ENCODE measurements around the gene KSR1.
"Not testable (repeated sequence)": the region's sequence is repeated elsewhere in the genome, so short reads cannot be mapped to it uniquely, and the experiment has no call there.

KSR1 gene

GRCh38 chr17:27651411-27652345 lies 195.4 kb downstream of the KSR1 start:
- WGBS: 64% methylated on average over 15 of the region's 16 CpGs
- H3K9me3 ChIP-seq (ENCODE audit: insufficient read depth, low read depth, low read length): no peaks in the 10 kb centered on the region
- no peak overlapping the region for H3K27ac ChIP-seq (ENCODE audit: low read depth, low read length)
- H3K9ac ChIP-seq (ENCODE audit: low read depth, low read length): no peak overlapping the region
- no peaks in the 10 kb centered on the region for H3K4me1 ChIP-seq (ENCODE audit: insufficient read depth, low read length)
- H3K4me3 ChIP-seq (ENCODE audit: low read length): no peak overlapping the region
- no peaks in the 10 kb centered on the region for H3K27me3 ChIP-seq (ENCODE audit: insufficient read depth, low read length)
- no peaks in the 10 kb centered on the region for H3K36me3 ChIP-seq (ENCODE audit: insufficient read depth, low read length)

GRCh38 chr17:27653449-27653971 lies 197.3 kb downstream of the KSR1 start:
- not testable (repeated sequence) for H3K9me3 ChIP-seq (ENCODE audit: insufficient read depth, low read depth, low read length); H3K27ac ChIP-seq (ENCODE audit: low read depth, low read length); H3K36me3 ChIP-seq (ENCODE audit: insufficient read depth, low read length); H3K4me3 ChIP-seq (ENCODE audit: low read length); H3K27me3 ChIP-seq (ENCODE audit: insufficient read depth, low read length); H3K4me1 ChIP-seq (ENCODE audit: insufficient read depth, low read length); H3K9ac ChIP-seq (ENCODE audit: low read depth, low read length)
- WGBS: 88% methylated on average over 7 of the region's 9 CpGs

- H3K27me3 ChIP-seq (ENCODE audit: insufficient read depth, low read length): no peaks in the 10 kb centered on the region
- H3K27ac ChIP-seq (ENCODE audit: low read depth, low read length): no peak overlapping the region
- WGBS: 94% methylated on average over 15 of the region's 15 CpGs
- no peaks in the 10 kb centered on the region for H3K9me3 ChIP-seq (ENCODE audit: insufficient read depth, low read depth, low read length)
- no peak overlapping the region for H3K4me3 ChIP-seq (ENCODE audit: low read length)
- H3K4me1 ChIP-seq (ENCODE audit: insufficient read depth, low read length): no peaks in the 10 kb centered on the region
- H3K9ac ChIP-seq (ENCODE audit: low read depth, low read length): no peak overlapping the region
- no peaks in the 10 kb centered on the region for H3K36me3 ChIP-seq (ENCODE audit: insufficient read depth, low read length)
Observed at GRCh38 chr17:27654136-27654535, 197.9 kb downstream of the KSR1 start.

- Histone ChIP-seq H3K9ac (ENCODE audit: low read depth, low read length) (no peak overlapping the region), H3K9me3 (ENCODE audit: insufficient read depth, low read depth, low read length) (no peaks in the 10 kb centered on the region), H3K27me3 (ENCODE audit: insufficient read depth, low read length) (no peaks in the 10 kb centered on the region), H3K27ac (ENCODE audit: low read depth, low read length) (no peak overlapping the region), H3K4me1 (ENCODE audit: insufficient read depth, low read length) (no peaks in the 10 kb centered on the region), H3K4me3 (ENCODE audit: low read length) (no peak overlapping the region), H3K36me3 (ENCODE audit: insufficient read depth, low read length) (no peaks in the 10 kb centered on the region)
- WGBS: 51% methylated on average over 34 of the region's 34 CpGs
Observed at GRCh38 chr17:27654654-27655524, 198.6 kb downstream of the KSR1 start.

- not testable (repeated sequence) for H3K27me3 ChIP-seq (ENCODE audit: insufficient read depth, low read length); H3K9ac ChIP-seq (ENCODE audit: low read depth, low read length); H3K27ac ChIP-seq (ENCODE audit: low read depth, low read length); H3K4me1 ChIP-seq (ENCODE audit: insufficient read depth, low read length); H3K4me3 ChIP-seq (ENCODE audit: low read length); H3K36me3 ChIP-seq (ENCODE audit: insufficient read depth, low read length); H3K9me3 ChIP-seq (ENCODE audit: insufficient read depth, low read depth, low read length)
- 94% methylated on average over 16 of the region's 16 CpGs for WGBS
Observed at GRCh38 chr17:27655525-27656111, 199.4 kb downstream of the KSR1 start.

- not testable (repeated sequence) for H3K9ac ChIP-seq (ENCODE audit: low read depth, low read length); H3K9me3 ChIP-seq (ENCODE audit: insufficient read depth, low read depth, low read length); H3K36me3 ChIP-seq (ENCODE audit: insufficient read depth, low read length); H3K4me3 ChIP-seq (ENCODE audit: low read length); H3K4me1 ChIP-seq (ENCODE audit: insufficient read depth, low read length); H3K27ac ChIP-seq (ENCODE audit: low read depth, low read length); H3K27me3 ChIP-seq (ENCODE audit: insufficient read depth, low read length)
- WGBS: 82% methylated on average over 8 of the region's 8 CpGs
Observed at GRCh38 chr17:27656620-27657019, 200.4 kb downstream of the KSR1 start.

GRCh38 chr17:27657620-27658019 lies 201.4 kb downstream of the KSR1 start:
- H3K4me3 ChIP-seq (ENCODE audit: low read length): no peak overlapping the region
- no peaks in the 10 kb centered on the region for H3K4me1 ChIP-seq (ENCODE audit: insufficient read depth, low read length)
- no peaks in the 10 kb centered on the region for H3K36me3 ChIP-seq (ENCODE audit: insufficient read depth, low read length)
- no peak overlapping the region for H3K27ac ChIP-seq (ENCODE audit: low read depth, low read length)
- 73% methylated on average over 5 of the region's 5 CpGs for WGBS
- no peaks in the 10 kb centered on the region for H3K27me3 ChIP-seq (ENCODE audit: insufficient read depth, low read length)
- H3K9ac ChIP-seq (ENCODE audit: low read depth, low read length): no peak overlapping the region
- H3K9me3 ChIP-seq (ENCODE audit: insufficient read depth, low read depth, low read length): no peaks in the 10 kb centered on the region

- Histone ChIP-seq H3K4me3 (ENCODE audit: low read length) (no peak overlapping the region), H3K36me3 (ENCODE audit: insufficient read depth, low read length) (no peaks in the 10 kb centered on the region), H3K27ac (ENCODE audit: low read depth, low read length) (no peak overlapping the region), H3K27me3 (ENCODE audit: insufficient read depth, low read length) (no peaks in the 10 kb centered on the region), H3K9ac (ENCODE audit: low read depth, low read length) (no peak overlapping the region), H3K9me3 (ENCODE audit: insufficient read depth, low read depth, low read length) (no peaks in the 10 kb centered on the region), H3K4me1 (ENCODE audit: insufficient read depth, low read length) (no peaks in the 10 kb centered on the region)
- 87% methylated on average over 6 of the region's 6 CpGs for WGBS
Observed at GRCh38 chr17:27659683-27660082, 203.4 kb downstream of the KSR1 start.

- Histone ChIP-seq H3K4me3 (ENCODE audit: low read length) (no peak overlapping the region), H3K4me1 (ENCODE audit: insufficient read depth, low read length) (no peaks in the 10 kb centered on the region), H3K36me3 (ENCODE audit: insufficient read depth, low read length) (no peaks in the 10 kb centered on the region), H3K27ac (ENCODE audit: low read depth, low read length) (no peak overlapping the region), H3K9me3 (ENCODE audit: insufficient read depth, low read depth, low read length) (no peaks in the 10 kb centered on the region), H3K27me3 (ENCODE audit: insufficient read depth, low read length) (no peaks in the 10 kb centered on the region), H3K9ac (ENCODE audit: low read depth, low read length) (no peak overlapping the region)
- 72% methylated on average over 3 of the region's 3 CpGs for WGBS
Observed at GRCh38 chr17:27660436-27660835, 204.2 kb downstream of the KSR1 start.

- H3K27ac ChIP-seq (ENCODE audit: low read depth, low read length): no peak overlapping the region
- no peak overlapping the region for H3K4me3 ChIP-seq (ENCODE audit: low read length)
- no peaks in the 10 kb centered on the region for H3K9me3 ChIP-seq (ENCODE audit: insufficient read depth, low read depth, low read length)
- no peaks in the 10 kb centered on the region for H3K36me3 ChIP-seq (ENCODE audit: insufficient read depth, low read length)
- H3K4me1 ChIP-seq (ENCODE audit: insufficient read depth, low read length): no peaks in the 10 kb centered on the region
- 89% methylated on average over 8 of the region's 8 CpGs for WGBS
- H3K27me3 ChIP-seq (ENCODE audit: insufficient read depth, low read length): no peaks in the 10 kb centered on the region
- no peak overlapping the region for H3K9ac ChIP-seq (ENCODE audit: low read depth, low read length)
Observed at GRCh38 chr17:27663936-27664605, 207.8 kb downstream of the KSR1 start.
